IPS DF 4.7 (cell line): ENCODE results near the gene CLEC12A.
"Not testable (repeated sequence)": the region's sequence is repeated elsewhere in the genome, so short reads cannot be mapped to it uniquely, and the experiment has no call there.

Experiments used
- DNase-seq: peaks from one replicate; pipeline ENCODE4 v3.0.0-alpha.2; 2013; ENCODE audit warnings: low spot score; ENCODE audit errors: extremely low read depth

Gene CLEC12A

DNA sequence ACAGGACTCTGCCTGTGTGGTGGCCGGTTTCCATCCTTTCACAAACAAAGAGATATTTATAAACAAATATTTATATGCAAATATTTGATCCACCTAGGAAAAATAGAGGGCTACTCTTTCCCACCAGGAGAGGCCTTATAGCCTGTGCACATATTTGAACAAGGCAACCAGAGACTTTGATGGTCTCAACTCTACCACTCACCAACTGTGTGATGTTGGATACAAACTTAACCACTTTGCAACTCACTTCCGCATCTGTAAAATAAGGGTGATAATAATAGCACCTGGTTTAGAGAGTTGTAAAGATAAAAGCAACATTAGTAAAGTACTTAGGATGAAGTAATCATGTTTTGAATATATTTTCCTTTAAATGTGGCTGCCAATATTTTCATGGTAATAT lies 1.5 kb upstream of the CLEC12A start:
- no peak for DNase-seq

DNA sequence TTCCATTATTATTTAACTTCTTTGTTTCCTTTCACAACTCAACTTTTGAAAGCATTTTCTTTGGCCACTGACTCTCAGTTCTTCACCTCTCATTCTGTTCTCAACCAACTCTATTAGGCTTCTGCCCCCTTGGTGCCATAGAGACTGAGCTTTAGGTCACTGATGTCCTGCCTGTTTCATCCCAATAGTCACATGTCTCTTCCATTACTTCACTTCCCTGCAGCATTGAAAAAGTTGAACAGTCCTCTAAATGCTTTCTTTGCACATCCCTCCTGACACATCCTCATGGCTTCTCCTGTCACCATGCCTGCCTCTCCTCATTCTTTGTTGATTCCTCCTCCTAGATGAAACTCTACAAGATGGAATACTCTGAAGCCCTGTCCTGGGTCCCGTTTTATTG lies 2.7 kb downstream of the CLEC12A start:
- DNase-seq, result no peak

DNA sequence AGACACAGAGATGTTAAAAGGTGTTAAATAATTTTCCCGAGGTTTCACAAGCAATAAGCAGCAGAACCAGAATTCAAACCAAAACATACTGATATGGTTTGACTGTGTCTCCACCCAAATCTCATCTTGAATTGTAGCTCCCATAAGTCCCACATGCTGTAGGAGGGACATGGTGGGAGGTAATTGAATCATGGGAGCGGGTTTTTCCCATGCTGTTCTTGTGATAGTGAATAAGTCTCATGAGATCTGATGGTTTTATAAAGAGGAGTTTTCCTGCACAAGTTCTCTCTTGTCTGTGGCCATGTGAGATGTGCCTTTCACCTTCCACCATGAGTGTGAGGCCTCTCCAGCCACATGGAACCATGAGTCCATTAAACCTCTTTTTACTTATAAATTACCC lies 3.5 kb downstream of the CLEC12A start:
- DNase-seq, result not testable (repeated sequence)

DNA sequence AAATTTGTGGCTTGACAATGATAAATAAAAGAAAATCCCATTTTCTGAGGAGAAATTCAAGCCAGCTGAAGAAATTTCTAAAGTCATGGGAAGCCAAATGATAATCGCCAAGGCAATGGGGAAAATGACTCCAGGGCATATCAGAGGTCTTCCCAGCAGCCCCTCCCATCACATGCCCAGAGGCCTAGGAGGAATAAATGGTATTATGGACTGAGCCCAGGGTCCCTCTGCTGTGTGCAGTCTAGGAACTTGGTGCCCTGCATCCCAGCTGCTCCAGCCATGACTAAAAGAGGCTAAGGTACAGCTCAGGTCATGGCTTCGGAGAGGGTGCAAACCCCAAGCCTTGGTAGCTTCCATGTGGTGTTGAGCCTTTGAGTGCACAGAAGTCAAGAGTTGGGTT lies 4.4 kb downstream of the CLEC12A start:
- no peak for DNase-seq

DNA sequence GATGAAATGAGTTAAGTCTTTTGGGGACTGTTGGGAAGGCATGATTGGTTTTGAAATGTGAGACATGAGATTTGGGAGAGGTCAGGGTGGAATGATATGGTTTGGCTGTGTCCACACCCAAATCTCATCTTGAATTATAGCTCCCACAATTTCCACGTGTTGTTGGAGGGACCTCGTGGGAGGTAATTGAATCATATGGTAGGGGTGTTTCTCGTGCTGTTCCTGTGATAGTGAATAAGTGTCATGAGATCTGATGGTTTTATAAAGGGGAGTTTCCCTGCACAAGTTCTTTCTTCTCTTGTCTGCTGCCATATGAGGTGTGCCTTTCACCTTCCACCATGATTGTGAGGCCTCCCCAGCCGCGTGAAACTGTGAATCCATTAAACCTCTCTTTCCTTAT lies 5.4 kb downstream of the CLEC12A start:
- not testable (repeated sequence) for DNase-seq

DNA sequence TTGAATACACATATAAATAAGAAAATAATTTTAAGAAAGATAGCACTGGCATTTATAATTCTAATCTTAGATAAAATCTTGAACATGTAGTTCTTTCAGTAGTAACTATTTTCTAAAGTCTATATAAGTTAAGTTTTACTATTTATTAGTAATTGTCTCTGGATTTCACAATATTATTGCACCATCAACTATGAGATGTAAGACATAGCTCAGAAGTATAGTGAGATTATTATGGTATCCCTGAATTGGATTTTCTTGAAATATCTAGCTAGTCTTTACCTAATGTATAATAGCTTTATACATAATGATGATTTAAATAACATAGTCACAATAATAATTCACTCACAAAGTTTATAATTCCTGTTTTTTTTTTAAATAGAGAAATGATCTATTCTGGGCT lies 6.7 kb downstream of the CLEC12A start:
- no peak for DNase-seq

DNA sequence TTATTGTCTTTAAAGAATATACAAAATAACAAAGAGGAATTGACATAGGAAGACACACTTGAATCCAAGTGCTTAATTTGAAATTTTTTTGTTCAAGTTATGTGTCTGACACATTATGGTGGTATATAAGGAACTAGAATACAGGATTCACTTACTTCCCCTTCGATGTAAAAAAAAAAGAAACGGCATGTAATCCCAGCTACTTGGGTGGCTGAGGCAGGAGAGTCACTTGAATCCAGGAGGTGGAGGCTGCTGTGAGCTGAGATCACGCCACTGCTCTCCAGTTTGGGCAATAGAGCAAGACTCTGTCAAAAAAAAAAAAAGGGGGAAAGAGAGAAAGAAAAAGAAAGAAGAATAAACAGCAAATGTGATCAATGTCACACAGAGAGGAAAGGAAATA lies 8.9 kb downstream of the CLEC12A start:
- DNase-seq, result no peak

DNA sequence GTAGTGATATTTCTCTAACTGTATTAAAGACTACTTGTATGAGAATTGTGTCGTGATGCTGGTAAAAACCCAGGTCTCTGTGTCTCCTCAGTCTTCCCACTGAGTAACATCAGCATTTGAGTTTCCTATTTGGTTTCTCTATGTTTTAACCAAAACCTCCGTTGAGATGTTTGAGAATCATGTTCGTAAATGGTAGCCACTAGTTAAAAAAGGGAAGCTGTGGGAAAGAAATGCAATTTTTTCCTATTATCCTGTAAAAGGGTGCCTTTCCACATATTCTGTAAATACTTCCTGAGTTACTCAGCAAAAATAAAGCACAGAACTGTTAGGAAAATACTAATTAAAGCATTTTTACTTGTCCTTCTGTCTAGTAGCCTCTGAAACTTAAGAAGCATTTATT lies 20.7 kb downstream of the CLEC12A start:
- no peak for DNase-seq

DNA sequence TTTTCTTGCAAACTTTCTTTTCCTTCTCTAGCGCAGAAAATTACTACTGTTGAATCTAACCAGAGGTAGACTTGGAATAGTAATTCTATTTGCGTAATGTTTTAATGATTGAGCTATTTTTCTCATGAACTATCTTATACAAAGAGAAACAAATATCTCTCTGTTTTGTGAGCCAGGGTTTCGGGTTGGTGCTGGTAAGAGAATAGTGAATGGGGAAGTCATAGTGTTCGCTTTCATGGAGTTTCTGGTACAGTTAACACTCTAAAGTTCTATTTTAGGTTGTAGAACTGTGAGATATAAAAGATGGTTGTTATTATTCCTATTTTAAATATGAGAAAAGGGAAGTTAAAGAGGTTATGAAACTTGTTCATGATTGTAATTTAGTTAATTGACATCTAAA lies 21.1 kb downstream of the CLEC12A start:
- DNase-seq, result no peak

DNA sequence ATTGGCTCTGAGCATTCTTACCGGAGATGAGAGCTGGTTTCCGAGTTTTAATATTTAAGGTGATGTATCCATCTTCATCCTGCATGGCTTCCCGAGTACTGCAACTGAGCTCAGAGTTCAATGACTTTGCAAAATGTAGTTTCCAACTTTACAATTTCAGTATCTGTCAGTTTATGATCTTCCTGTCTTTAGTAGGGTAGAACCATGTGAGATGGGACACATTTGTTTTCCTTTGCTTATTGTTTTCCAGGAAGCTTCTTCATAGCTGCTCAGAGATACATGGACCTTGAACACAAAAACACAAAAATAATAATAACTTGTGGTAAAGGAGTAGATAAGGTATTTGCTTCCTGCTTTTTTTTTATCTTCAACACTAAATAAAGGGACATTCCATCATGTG lies 27.8 kb downstream of the CLEC12A start, which contains the start of gene CLEC1B:
TSS of gene CLEC1B (minus strand) at position 106 of the 400 bp plus-strand sequence. CDS start at position 85, 21 bp downstream.
- no peak for DNase-seq

DNA sequence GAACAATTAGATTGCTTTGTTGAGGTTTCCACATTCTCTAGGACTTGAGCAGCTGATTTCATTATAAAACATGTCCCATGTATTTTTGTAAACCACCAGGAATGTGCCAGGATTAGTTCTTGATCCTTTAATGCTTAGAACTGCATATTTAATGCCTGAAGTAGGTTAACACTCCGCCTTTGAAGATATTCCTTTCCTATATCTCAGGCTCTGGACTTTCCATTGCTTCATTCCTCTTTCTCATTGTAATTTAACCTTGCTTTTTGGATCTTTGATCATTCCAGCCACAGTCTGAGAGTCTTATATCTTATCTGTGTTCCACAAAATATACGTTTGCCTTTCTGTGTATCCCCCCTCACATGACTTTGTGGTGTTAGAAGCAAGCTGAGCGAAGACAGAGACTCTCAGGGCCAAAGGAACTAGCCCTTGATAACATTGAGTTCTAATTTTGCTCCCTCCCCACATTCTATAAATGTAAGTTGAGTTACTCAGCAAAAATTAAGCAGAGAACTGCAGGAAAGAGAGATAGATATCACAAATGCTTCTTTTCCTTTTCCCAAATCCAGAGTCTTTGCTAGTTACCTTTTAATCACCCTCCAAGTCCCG lies 30.1 kb downstream of the CLEC12A start:
- DNase-seq, result no peak

DNA sequence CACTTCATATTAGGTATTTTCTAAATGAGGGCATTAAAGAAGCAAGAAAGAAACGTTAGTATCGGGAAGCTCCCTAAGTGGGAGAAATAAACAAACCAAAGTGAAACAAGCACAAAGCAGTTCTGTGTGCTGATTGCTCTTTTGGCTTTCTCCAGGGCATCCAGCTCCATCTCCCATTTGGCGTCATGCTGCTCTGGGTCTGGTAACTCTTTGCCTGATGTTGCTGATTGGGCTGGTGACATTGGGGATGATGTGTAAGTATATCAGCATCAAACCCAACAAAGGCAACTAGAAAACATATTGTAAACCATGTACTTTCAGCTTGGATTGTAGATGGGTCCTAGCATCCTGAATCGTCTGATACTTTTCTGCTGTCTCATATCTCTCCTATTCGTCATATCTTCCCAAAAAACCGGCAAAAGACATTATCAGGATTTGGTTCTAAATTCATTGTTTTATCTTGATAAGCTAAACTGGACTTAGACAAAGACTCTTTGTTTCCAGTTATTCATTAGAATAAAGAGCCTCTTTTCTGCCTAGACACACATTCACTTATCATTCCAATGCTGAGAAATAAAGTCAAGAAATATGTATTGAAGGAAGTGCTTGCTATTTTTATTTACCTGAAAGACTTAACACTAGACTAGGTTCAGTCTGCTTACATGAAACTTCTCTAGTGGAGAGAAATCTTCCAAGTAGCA lies 41.6 kb downstream of the CLEC12A start:
- no peak for DNase-seq

DNA sequence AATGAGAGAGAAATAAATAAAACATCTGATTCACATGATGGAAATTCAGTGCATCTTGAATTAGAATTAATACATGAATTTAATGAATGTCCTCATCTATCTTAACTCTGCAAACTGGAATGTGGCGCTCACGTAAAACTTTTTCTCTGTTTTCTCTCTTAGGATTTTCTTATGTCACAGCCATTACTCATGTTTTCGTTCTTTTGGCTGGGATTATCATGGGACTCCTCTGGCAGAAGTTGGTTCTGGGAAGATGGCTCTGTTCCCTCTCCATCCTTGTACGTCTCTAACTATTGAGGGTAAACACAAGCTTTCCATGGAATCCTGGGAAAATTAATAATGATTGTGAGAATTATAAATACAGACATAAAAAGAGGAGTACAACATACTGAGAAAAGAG lies 44.2 kb downstream of the CLEC12A start:
- DNase-seq, result no peak

DNA sequence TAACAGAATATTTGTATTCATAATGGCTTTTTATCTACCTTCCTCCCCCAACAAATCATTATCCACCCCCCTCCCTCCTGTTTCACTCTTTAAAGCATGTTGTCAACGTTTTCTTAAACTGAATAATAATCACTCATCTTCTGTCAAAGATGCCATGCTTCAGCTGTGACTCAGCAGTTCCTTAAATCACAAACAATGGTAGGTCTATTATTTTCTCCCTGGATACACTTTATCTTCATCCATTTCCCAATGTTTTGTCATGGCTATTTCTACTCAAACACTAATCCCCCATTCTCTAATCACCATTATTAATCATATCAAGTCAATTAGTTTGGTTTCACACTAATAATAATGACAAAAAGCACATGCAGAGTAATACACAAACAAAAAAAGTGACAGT lies 45.7 kb downstream of the CLEC12A start:
- no peak for DNase-seq

DNA sequence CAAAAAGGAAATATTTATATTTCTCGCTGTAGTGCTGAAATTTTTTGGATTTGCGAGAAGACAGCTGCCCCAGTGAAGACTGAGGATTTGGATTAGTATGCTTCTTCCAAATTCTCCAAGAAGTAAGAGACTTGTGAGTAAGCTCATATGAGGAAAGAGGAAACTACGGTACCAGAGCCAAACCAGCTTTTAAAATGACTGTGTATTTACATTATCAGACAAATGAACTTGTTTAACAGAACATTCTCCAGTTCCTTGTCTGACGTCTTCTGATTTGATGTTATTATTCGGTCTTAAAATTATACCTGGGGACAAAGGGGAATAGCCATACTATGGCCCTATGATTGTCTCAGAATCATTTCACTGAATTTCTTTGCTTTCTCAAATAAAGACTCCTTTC lies 47.2 kb downstream of the CLEC12A start:
- DNase-seq, result no peak

DNA sequence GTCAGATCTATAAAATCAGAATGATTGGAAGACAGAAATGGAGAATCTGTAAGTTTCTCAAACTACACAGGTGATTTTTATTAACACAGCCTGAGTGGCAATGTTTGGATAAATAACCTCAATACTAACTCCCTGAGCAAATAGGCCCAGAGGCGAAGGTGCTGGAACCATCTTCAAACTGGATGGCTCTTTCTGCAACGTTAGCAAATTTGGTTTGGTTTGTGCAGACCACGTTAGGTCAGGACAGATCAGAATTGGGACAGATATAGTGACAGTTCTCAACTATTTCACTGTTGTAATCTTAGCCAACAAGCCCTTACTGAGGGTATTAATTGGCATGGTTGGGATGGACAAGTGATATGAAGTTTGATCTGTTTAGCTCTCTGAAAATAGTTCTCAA lies 50.1 kb downstream of the CLEC12A start:
- DNase-seq, result no peak

DNA sequence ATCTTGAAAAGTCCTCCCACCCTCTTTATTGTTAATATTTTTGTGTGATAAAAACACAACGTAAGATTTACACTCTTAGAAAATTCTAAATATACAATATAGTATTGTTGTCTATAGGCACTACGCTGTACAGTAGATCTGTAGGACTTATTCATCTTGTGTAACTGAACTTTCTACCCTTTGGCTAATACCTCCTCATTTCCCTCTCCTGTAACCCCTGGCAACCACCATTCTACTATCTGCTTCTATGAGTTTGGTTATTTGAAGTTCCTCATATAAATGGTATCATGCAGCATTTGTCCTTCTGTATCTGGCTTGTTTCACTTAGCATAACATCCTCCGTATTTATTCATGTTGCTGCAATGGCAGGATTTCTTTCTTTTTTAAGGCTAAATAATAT lies 54.0 kb downstream of the CLEC12A start:
- DNase-seq, result no peak

DNA sequence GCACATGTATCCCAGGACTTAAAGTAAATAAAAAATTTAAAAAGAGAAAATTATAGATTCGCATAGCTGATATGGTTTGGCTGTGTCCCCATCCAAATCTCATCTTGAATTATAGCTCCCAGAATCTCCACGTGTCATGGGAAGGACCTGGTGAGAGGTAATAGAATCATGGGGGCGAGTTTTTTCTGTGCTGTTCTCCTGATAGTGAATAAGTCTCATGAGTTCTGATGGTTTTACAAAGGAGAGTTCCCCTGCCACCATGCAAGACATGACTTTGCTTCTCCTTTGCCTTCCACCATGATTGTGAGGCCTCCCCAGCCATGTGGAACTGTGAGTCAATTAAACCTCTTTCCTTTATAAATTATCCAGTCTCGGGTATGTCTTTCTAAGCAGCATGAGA lies 55.5 kb downstream of the CLEC12A start:
- DNase-seq, result not testable (repeated sequence)

DNA sequence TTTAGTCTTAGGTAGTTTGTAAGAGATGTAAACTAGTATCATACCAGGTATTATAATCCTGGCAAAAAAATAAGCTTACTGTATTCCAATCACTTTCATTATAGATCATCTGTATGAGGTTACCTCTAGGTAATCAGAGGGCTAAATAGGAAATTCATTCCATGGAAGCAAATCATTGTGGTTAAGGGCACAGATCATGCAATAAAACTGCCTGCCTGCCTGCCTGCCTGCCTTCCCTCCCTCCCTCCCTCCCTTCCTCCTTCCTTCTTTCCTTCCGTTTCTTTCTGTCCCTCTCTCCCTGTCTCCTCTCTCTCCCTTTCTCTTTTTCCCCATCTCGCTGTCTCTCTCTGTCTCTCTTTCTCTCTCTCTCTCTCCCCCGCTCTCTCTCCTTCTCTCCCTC lies 56.1 kb downstream of the CLEC12A start:
- no peak for DNase-seq

DNA sequence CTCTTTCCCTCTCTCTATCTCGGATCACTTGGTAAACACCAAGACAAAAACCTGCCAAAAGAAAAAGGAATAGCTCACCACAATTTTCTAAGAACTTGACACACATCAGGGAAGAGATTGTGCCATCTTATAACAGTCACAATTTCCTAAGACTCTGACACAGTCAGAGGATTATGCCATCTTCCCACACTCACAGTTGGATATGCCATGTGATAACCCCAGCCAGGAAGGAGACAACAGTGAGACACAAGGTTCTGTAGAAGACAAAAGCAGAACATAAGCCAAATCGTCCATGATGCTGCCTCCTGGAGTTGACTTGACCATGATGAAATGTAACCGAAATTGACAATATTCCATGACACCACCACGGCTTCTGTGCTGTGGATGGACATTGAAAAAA lies 56.5 kb downstream of the CLEC12A start:
- no peak for DNase-seq

DNA sequence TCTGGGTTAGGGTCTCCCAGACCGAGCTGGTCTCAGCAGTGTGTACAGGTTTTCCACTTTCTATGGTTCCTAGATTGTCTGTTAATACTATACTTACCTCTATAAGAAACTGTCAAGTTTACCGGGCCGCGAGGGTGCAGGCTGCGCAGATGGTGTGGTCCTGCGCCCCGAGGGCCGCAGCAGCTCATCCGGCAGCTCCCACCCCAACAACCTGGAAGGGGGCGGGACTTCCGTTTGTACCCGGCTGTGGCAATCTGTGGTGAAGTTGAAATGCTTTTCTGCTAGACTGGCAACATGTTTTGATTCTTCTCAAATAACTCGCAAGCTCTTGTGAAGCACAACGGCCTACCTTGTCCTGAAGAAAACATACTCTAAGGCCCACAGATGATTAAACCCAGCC lies 59.2 kb downstream of the CLEC12A start, which contains the start of gene CLEC9A:
TSS of gene CLEC9A (plus strand) at position 237 of the 400 bp plus-strand sequence. CDS start 22,006 bp downstream, outside the sequence.
- DNase-seq, result no peak

DNA sequence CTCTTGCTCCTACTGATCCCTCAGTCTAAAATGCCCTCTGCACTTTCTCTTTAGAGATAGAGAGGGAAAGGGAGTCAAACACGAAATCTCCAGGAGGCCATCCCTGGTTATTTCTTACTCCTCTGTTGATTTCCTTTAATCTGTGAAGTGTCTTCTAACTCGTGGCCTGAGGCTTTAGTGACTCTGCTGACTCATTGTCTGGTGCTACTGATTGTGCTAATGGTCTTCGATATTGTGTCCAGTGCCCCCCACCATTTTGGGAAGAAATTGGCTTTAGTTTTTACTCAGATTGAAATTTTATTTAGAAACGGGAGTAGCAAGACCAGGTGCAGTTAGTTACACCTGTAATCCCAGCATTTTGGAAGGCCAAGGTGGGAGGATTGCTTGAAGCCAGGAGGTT lies 60.1 kb downstream of the CLEC12A start:
- DNase-seq, result no peak

DNA sequence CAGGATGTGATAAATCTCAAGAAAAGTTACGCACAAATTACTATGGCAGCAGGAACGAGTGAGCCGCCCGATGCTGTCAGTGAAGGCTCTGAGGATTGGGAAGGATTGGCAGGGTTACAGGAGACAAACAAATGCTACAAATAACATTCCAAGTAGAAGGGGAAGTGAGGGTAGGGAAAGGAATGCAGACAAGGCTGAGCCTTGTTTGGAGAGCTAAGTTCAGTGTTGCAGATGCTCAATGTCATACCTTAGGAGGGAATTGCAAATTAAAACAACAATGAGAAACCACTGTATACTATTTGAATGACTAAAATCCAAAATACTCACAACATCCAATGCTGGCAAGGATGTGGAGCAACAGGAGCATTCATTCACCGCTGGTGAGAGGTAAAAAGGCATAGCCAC lies 60.6 kb downstream of the CLEC12A start:
- peak; percentile 22 for DNase-seq
